ENCODE data around the gene MATK. TPM values are rescaled to one million over a fixed set of nuclear protein-coding genes. Genes with fewer than 3 reads are reported as not detected.

MATK gene
- total RNA-seq, 1 experiment from 2014 or later = 28.3 TPM

- Mint-ChIP-seq H3K27ac (no peak overlapping the region), H3K4me1 (no peaks in the 10 kb centered on the region), H3K36me3 (peaks cover 21% of the 10 kb centered on the region), H3K4me3 (no peak overlapping the region), H3K27me3 (ENCODE audit: low read depth) (no peaks in the 10 kb centered on the region; the same call in 1 of the 2 replicates), H3K9me3 (peaks cover 18% of the 10 kb centered on the region)
- ChIA-PET POLR2A (no interaction called here), CTCF (no interaction called here)
- TF ChIP-seq IRF2 (CRISPR knock-in tag; IDR thresholded peaks at IDR 0.05; ENCODE audit: borderline replicate concordance, low read depth) (no peak), ZNF671 (CRISPR knock-in tag; IDR thresholded peaks at IDR 0.05) (no peak), MLX (CRISPR knock-in tag; IDR thresholded peaks at IDR 0.05) (no peak), ATF3 (CRISPR knock-in tag; conservative IDR thresholded peaks at IDR 0.05) (no peak), MAX (CRISPR knock-in tag; IDR thresholded peaks at IDR 0.05) (no peak), ZNF219 (CRISPR knock-in tag; IDR thresholded peaks at IDR 0.05; ENCODE audit: borderline replicate concordance) (no peak), ZNF232 (CRISPR knock-in tag; IDR thresholded peaks at IDR 0.05) (no peak), ATF1 (CRISPR knock-in tag; IDR thresholded peaks at IDR 0.05) (no peak)
- ATAC-seq (no peak), DNase-seq (ENCODE audit: low spot score) (no peak)
Measured at GRCh38 chr19:3778104-3778867, 7.9 kb downstream of the MATK start.

GRCh38 chr19:3776479-3777040 is 9.6 kb downstream of the MATK start:
- TF ChIP-seq JAZF1 (CRISPR knock-in tag; IDR thresholded peaks at IDR 0.05) (no peak), ERG (CRISPR knock-in tag; IDR thresholded peaks at IDR 0.05) (no peak), IRF2 (CRISPR knock-in tag; IDR thresholded peaks at IDR 0.05; ENCODE audit: borderline replicate concordance, low read depth) (no peak), FOXJ3 (CRISPR knock-in tag; IDR thresholded peaks at IDR 0.05; ENCODE audit: borderline replicate concordance) (no peak), USF2 (CRISPR knock-in tag; IDR thresholded peaks at IDR 0.05) (no peak), PRRX2 (CRISPR knock-in tag; IDR thresholded peaks at IDR 0.05) (no peak), ZNF138 (CRISPR knock-in tag; conservative IDR thresholded peaks at IDR 0.05) (no peak), OVOL2 (CRISPR knock-in tag; IDR thresholded peaks at IDR 0.05; ENCODE audit: borderline replicate concordance) (no peak), ZNF396 (CRISPR knock-in tag; IDR thresholded peaks at IDR 0.05; ENCODE audit: borderline replicate concordance) (no peak), RELA (CRISPR knock-in tag; IDR thresholded peaks at IDR 0.05; ENCODE audit: borderline replicate concordance) (no peak), GTF2I (CRISPR knock-in tag; conservative IDR thresholded peaks at IDR 0.05) (no peak), ZMAT4 (CRISPR knock-in tag; IDR thresholded peaks at IDR 0.05) (no peak), ETV6 (CRISPR knock-in tag; IDR thresholded peaks at IDR 0.05) (no peak), ZNF671 (CRISPR knock-in tag; IDR thresholded peaks at IDR 0.05) (no peak), CREM (CRISPR knock-in tag; IDR thresholded peaks at IDR 0.05) (no peak), CTCF (IDR thresholded peaks at IDR 0.05) (no peak), ZNF121 (CRISPR knock-in tag; IDR thresholded peaks at IDR 0.05) (no peak), SMAD3 (CRISPR knock-in tag; IDR thresholded peaks at IDR 0.05; ENCODE audit: borderline replicate concordance) (no peak)
- Mint-ChIP-seq H3K4me3 (no peak overlapping the region), H3K4me1 (no peaks in the 10 kb centered on the region), H3K27ac (no peak overlapping the region), H3K27me3 (ENCODE audit: low read depth) (no peaks in the 10 kb centered on the region; the same call in 1 of the 2 replicates), H3K9me3 (peaks cover 8% of the 10 kb centered on the region), H3K36me3 (peaks cover 8% of the 10 kb centered on the region)
- ChIA-PET CTCF (no interaction called here), POLR2A (no interaction called here)
- ATAC-seq (no peak), DNase-seq (ENCODE audit: low spot score) (no peak)
